GM10847 (cell line): ENCODE data around the gene MAPK1.

Source experiments
- POLR2A ChIP-seq: IDR thresholded peaks from 2 replicates; pipeline ENCODE4 v1.6.1; 2011; ENCODE audit not compliant: insufficient read length; ENCODE audit errors: extremely low read depth

The MAPK1 gene

GRCh38 chr22:21725956-21726649 is 141.3 kb downstream of the MAPK1 start:
- TF ChIP-seq POLR2A, result no peak

- TF ChIP-seq POLR2A, result no peak
Measured at GRCh38 chr22:21719024-21719423, 148.4 kb downstream of the MAPK1 start.

DNA sequence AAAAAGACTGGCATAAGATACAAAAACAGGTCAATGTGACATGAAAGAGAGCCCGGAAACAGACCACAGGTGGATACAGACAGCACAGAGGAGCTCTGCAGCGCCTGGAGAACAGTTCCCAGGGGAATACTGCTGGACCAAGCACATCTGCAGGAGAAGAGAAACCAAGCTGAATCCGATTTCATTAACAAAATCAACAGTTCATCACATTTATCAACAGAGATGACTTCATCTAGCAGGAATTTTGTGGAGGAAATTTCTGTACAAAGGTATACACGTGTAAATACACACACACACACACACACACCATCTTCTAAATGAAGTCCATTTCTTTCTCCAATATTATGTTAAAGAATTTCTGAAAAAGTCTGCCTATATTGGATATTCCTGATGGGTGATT is 148.9 kb downstream of the MAPK1 start:
- no peak for TF ChIP-seq POLR2A

- TF ChIP-seq POLR2A, result no peak
Measured at GRCh38 chr22:21714786-21715185, 152.7 kb downstream of the MAPK1 start.

DNA sequence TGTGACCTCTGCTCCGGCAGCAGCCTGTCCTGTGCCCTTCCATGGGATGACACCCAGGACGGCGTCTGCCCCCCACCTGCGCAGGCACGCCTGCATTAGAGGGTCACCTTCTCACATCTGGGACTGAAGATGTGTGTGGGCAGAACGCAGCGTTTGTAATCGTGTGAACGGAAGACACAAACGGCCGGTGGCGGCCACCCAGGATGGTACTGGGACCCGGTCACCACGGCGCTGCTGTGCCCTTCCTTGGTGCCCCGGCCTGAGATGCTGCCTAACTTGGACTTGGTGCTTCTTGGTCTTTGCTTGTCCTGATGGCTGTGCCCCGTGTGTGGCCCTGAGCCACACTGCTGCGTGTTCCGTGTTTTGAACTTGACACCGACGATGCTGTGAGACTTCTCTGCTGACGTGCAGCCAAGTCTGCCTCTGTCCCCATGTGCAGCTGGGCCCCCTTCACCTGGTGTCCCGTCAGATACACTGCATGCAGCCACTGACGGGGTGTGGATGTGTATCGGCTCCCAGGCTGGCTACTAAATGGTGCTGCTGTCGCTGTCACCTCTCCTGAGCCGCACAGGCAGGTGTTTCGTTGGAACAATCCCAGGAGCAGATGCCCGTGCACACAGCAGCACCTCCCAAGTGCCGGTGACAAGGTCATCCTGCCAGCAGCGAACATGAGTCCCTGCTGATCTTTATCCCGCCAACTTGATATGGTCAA is 153.2 kb downstream of the MAPK1 start:
- TF ChIP-seq POLR2A, result no peak

DNA sequence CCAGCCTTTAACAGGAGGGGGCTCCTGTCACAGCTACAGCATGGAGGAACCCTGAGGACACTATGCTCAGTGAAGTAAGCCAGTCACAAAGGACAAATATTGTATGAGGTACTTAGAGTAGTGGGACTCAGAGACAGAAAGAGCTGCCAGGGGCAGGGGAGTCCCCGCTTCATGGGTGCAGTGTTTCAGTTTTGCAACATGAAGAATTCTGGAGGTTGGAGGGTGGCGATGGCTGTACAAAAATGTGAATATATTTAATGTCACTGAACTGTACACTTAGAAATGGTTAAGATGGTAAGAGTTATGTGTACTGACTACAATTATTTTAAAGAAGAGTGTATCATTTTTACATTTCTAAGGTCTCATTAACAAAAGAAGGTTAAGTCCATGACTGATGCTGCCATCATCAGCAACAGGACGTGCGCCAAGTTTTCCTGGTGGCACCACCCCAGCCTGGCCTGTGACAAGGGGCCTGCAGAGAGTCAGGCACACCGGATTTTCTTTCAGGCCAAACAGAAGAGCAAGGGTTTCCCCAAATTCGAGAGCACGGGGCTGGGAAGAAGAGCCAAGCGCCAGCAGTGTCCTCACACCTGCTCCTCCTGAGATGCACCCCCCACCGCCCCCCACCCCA is 153.9 kb downstream of the MAPK1 start:
- no peak for TF ChIP-seq POLR2A

- TF ChIP-seq POLR2A, result no peak
Measured at GRCh38 chr22:21712751-21713427, 154.6 kb downstream of the MAPK1 start.

DNA sequence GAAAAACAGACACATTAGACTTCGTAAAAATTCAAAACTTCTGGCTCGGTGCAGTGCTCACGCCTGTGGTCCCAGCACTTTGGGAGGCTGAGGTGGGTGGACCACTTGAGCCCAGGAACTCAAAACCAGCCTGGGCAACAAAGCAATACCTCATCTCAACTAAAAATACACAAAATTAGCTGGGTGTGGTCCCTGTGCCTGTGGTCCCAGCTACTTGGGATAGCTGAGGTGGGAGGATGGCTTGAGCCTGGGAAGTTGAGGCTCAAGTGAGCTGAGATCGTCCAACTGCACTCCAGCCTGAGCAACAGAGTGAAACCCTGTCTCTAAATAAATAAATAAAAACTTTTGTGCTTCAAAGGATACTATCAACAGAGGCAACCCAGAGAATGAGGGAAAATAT is 155.6 kb downstream of the MAPK1 start:
- TF ChIP-seq POLR2A, result no peak

DNA sequence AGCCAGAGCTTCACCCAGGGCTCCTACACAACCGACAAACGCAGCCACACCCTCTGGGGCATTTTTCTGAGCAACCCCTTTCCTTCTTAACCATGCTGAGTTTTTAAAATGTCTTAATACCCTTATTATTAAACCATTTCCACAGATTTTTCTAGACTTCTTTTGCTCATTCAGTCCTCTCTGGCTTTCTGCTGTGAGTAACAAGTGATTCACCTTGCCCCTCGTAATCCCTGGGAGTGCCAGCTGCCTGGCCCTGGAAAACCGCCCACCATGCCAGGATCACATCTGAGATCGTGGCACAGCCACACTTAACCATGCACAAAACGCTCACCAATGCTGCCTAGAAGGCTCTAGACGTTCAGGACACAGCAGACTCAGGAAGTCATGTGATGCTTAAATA is 157.3 kb downstream of the MAPK1 start:
- TF ChIP-seq POLR2A, result no peak

DNA sequence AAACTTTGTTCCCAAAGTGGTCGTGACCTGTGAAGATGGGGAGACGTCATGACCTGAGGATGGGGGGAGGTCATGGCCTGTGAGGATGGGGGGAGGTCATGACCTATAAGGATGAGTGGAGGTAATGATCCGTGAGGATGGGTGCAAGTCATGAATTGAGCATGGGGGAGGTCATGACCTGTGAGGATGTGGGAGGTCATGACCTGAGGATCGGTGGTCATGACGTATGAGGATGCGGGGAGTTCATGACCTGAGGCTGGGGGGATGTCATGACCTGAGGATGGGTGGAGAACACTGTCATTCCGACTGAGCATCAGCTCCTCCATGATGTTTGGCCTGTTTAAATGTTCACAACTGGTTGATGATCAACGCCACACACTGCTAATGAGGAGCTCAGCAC is 157.8 kb downstream of the MAPK1 start:
- no peak for TF ChIP-seq POLR2A

GRCh38 chr22:21708960-21709359 is 158.5 kb downstream of the MAPK1 start:
- TF ChIP-seq POLR2A, result no peak

- TF ChIP-seq POLR2A, result no peak
Measured at GRCh38 chr22:21707677-21708076, 159.8 kb downstream of the MAPK1 start.
